Activated CD8-positive, alpha-beta memory T cell treated with anti-CD3 and anti-CD28 coated beads for 1 hour (primary cell): ENCODE data around the gene C6.
"Not testable (repeated sequence)": the region's sequence is repeated elsewhere in the genome, so short reads cannot be mapped to it uniquely, and the experiment has no call there.

Source experiments
- DNase-seq, 2 donors: peaks; one replicate each; pipeline ENCODE4 v3.0.0-alpha.2; 2020; ENCODE audit warnings: low read depth in 1 of 2; ENCODE audit errors: extremely low read depth in 1 of 2

Gene C6

GRCh38 chr5:41200506-41200905 lies 12.8 kb downstream of the C6 start:
- DNase-seq: no peak

- DNase-seq: no peak
These were observed 13.7 kb downstream of the C6 start for GRCh38 chr5:41199660-41200059.

- no peak for DNase-seq
These were observed 17.1 kb downstream of the C6 start for GRCh38 chr5:41196197-41196596.

GRCh38 chr5:41195228-41195627 lies 18.1 kb downstream of the C6 start:
- DNase-seq: no peak

- no peak for DNase-seq
These were observed 19.0 kb downstream of the C6 start for GRCh38 chr5:41194339-41194738.

GRCh38 chr5:41193456-41194205 lies 19.7 kb downstream of the C6 start:
- DNase-seq: no peak

GRCh38 chr5:41191249-41191648 lies 22.1 kb downstream of the C6 start:
- no peak for DNase-seq

- DNase-seq: no peak
These were observed 27.2 kb downstream of the C6 start for GRCh38 chr5:41186143-41186542.

GRCh38 chr5:41183331-41183730 lies 30.0 kb downstream of the C6 start:
- DNase-seq: not testable (repeated sequence)

- no peak for DNase-seq
These were observed 30.7 kb downstream of the C6 start for GRCh38 chr5:41182666-41183065.

GRCh38 chr5:41181691-41182564 lies 31.4 kb downstream of the C6 start:
- DNase-seq: no peak

- no peak for DNase-seq
These were observed 36.4 kb downstream of the C6 start for GRCh38 chr5:41176952-41177351.

GRCh38 chr5:41172012-41172411 lies 41.3 kb downstream of the C6 start:
- DNase-seq: no peak

GRCh38 chr5:41161271-41161670 lies 52.1 kb downstream of the C6 start:
- DNase-seq: no peak

GRCh38 chr5:41157272-41157894 lies 55.9 kb downstream of the C6 start:
- DNase-seq: no peak

GRCh38 chr5:41156739-41157138 lies 56.6 kb downstream of the C6 start:
- DNase-seq: no peak

GRCh38 chr5:41154491-41154890 lies 58.8 kb downstream of the C6 start:
- no peak for DNase-seq

- DNase-seq: no peak
These were observed 61.8 kb downstream of the C6 start for GRCh38 chr5:41151564-41151963.

- no peak for DNase-seq
These were observed 64.9 kb downstream of the C6 start for GRCh38 chr5:41148448-41148847.

GRCh38 chr5:41145306-41145705 lies 68.0 kb downstream of the C6 start:
- no peak for DNase-seq

GRCh38 chr5:41143131-41143901 lies 70.0 kb downstream of the C6 start:
- no peak for DNase-seq
